Ovary (tissue), 9 donors: Measurements from ENCODE around the gene TMEM221. TPM values are rescaled to one million over a fixed set of nuclear protein-coding genes. Genes with fewer than 3 reads are reported as not detected.
A peak's percentile ranks its signal among the peaks of the same experiment; 100 is the strongest.

Experiments
- DNase-seq, 5 donors: peaks; one replicate each; pipeline ENCODE4 v3.0.0-alpha.2; 2019 to 2020
- H3K27ac ChIP-seq, 2 donors: fragments of 200-600 bp; one replicate each; pipeline versions ENCODE4 v1.5.1 to v1.8.0; 2019 to 2022
- H3K27me3 ChIP-seq: fragments of 200-600 bp; one replicate; pipeline ENCODE4 v1.8.0; 2022
- H3K36me3 ChIP-seq: fragments of 200-600 bp; sonication (generic); one replicate; pipeline ENCODE4 v1.5.1; 2019
- H3K4me1 ChIP-seq: one replicate; pipeline ENCODE4 v1.8.1; 2013; ENCODE audit warnings: mild to moderate bottlenecking, moderate library complexity; ENCODE audit not compliant: insufficient read depth
- H3K4me3 ChIP-seq: fragments of 200-600 bp; sonication (generic); one replicate; pipeline ENCODE4 v1.5.1; 2017
- H3K9me3 ChIP-seq, 2 donors: fragments of 200-600 bp in 1 of 2; sonication (generic) in 1 of 2; one replicate each; pipeline versions ENCODE4 v1.5.1 to v1.8.1; 2013 to 2019; ENCODE audit warnings: mild to moderate bottlenecking in 1 of 2, moderate library complexity in 1 of 2
- CTCF ChIP-seq, 3 donors: fragments of 450-650 bp in 2 of 3; fragments of 200-600 bp in 1 of 3; IDR thresholded peaks; one replicate each; pipeline versions ENCODE4 v1.5.1 to v1.8.0; 2016 to 2022; ENCODE audit warnings: antibody characterized with exemption in 3 of 3, mild to moderate bottlenecking in 1 of 3
- EP300 ChIP-seq: sonication (generic); formaldehyde crosslinking; IDR thresholded peaks from one replicate; pipeline ENCODE4 v1.6.1; 2017; ENCODE audit warnings: antibody characterized with exemption
- POLR2A ChIP-seq: fragments of 450-650 bp; IDR thresholded peaks from one replicate; pipeline ENCODE4 v1.6.1; 2017; ENCODE audit warnings: antibody characterized with exemption, mild to moderate bottlenecking, moderate library complexity
- WGBS, 3 donors: extraction: QIAGEN DNeasy Blood & Tissue Kit in 1 of 3; methylation state at CpG; one replicate each; pipeline versions ENCODE4 v1.1.5 to v1.1.7; 2013 to 2017; 5-methylcytosine and 5-hydroxymethylcytosine counted together
- intact Hi-C, 4 donors: fragments of 100-400 bp; cut with DNase I; formaldehyde crosslinking; loops; one replicate each; pipeline versions ENCODE4 v1.11.0 to v1.15.1; 2022 to 2023
- polyA plus RNA-seq, 2 donors: library from polyadenylated mRNA; stranded (reverse); fragments of 200-250 nt in 1 of 2; fragments of 350-450 nt in 1 of 2; fragmentation: Illumina TruSeq in 1 of 2; extraction: RNeasy Lipid Tissue Mini Kit (QIAGEN cat#74804) in 1 of 2; gene quantifications; one replicate each; pipeline ENCODE4 v1.2.3, GENCODE V29; 2013 to 2014
- total RNA-seq, 7 donors: library from RNA; depleted of rRNA in 2 of 7; stranded (reverse); fragments of >200 nt in 2 of 7; fragmentation: NEBNext Ultra II Directional in 3 of 7; extraction: Animal tissue kit (Norgen Biotek cat#: 25700) in 3 of 7; gene quantifications; one replicate each; pipeline versions ENCODE4 v1.1.0 to v1.2.4, GENCODE V29; 2016 to 2023
- donor health status: DM: no; HTN: no; CAD: no; lungs with moderate emphysema.
- donor health status: DM: no; HTN: no; CAD: no.
- donor health status: Bipolar disorder and iron deficiency.
- donor health status: DM: yes; HTN: yes; CAD: no.
- donor health status: DM: no; HTN: no; CAD: no.
- donor health status: DM: yes; HTN: yes; CAD: no.

TMEM221 gene
- total and polyA plus RNA-seq, 9 donors = 1.4 to 14.1 (median 6.5) TPM

DNA sequence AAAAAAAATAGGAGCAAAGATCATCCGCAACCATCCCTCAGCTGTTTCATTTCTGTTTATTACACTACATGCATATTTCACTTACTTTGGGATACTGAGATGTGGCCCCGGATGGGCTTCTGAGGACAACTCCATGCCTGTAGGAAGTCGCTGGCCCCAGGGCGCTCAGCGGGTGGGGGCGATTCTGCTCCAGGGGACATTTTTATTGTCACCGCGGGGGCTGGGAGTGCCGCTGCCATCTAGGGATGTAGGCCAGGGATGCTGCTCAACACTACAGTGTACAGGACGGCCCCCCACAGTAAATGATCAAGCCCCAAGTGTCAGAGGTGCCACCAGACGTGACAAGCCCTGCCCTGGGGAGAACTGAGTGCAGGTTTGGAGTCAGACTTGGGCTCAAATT is 36.7 kb downstream of the TMEM221 start:
- Histone ChIP-seq H3K36me3 (no peaks in the 10 kb centered on the region), H3K27me3 (no peaks in the 10 kb centered on the region), H3K4me3 (no peak overlapping the region), H3K27ac (peak overlapping the region; percentile 56 to 87), H3K9me3 (no peaks in the 10 kb centered on the region), H3K4me1 (peaks cover 21% of the 10 kb centered on the region)
- peak in 1 of 5 donors; percentile 43 for DNase-seq
- TF ChIP-seq POLR2A = no peak
- no peak for TF ChIP-seq CTCF (IDR thresholded peaks at IDR 0.05)
- no peak for TF ChIP-seq EP300
- WGBS, 3 donors = 83 to 84% (median 83%) methylated on average over 11 of the region's 11 CpGs
- intact Hi-C loops = no loop called here

GRCh38 chr19:17409990-17410389 is 38.5 kb downstream of the TMEM221 start:
- Histone ChIP-seq H3K27me3 (no peaks in the 10 kb centered on the region), H3K9me3 (no peaks in the 10 kb centered on the region), H3K4me3 (no peak overlapping the region), H3K27ac (peak overlapping the region; percentile 72 to 87), H3K4me1 (peaks cover 29% of the 10 kb centered on the region), H3K36me3 (no peaks in the 10 kb centered on the region)
- intact Hi-C loops = no loop called here
- WGBS, 3 donors = 17 to 21% (median 21%) methylated on average over 9 of the region's 9 CpGs
- peak; percentile 74 to 89 (median 84) for DNase-seq
- no peak for TF ChIP-seq CTCF (IDR thresholded peaks at IDR 0.05)
- no peak for TF ChIP-seq POLR2A
- TF ChIP-seq EP300 = no peak

DNA sequence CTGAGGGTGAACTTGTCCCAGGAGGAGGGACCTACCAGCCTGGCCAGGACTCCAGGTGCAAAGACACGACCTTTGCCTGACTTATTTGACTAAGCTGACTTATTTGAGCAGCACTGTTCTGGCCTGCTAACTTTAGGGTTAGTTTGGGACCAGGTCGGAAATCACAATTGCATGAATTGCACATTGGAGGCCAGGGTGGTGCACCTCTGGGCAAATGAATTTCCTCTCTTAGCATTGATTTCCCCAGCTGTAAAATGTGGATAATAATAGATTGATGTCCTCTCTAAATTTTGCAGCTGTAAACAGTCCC is 41.6 kb downstream of the TMEM221 start:
- intact Hi-C loops = no loop called here
- no peak for TF ChIP-seq EP300
- no peak for TF ChIP-seq POLR2A
- no peak for TF ChIP-seq CTCF (IDR thresholded peaks at IDR 0.05)
- 16 to 26% (median 24%) methylated on average over 2 of the region's 2 CpGs for WGBS, 3 donors

GRCh38 chr19:17406046-17406886 is 42.2 kb downstream of the TMEM221 start:
- H3K36me3 ChIP-seq = no peaks in the 10 kb centered on the region
- peak overlapping the region; percentile 78 to 87 for H3K27ac ChIP-seq
- WGBS, 3 donors = 33 to 59% (median 42%) methylated on average over 10 of the region's 10 CpGs

More for the DNA sequence above, 41.6 kb downstream of the TMEM221 start:
- Histone ChIP-seq H3K27ac (peak overlapping the region; percentile 78 to 87), H3K9me3 (no peaks in the 10 kb centered on the region), H3K4me3 (peak overlapping the region; percentile 57), H3K27me3 (no peaks in the 10 kb centered on the region), H3K4me1 (peaks cover 18% of the 10 kb centered on the region), H3K36me3 (no peaks in the 10 kb centered on the region)
- DNase-seq = no peak

More at GRCh38 chr19:17406046-17406886, 42.2 kb downstream of the TMEM221 start:
- no peak for TF ChIP-seq POLR2A
- no peak for TF ChIP-seq EP300
- TF ChIP-seq CTCF (IDR thresholded peaks at IDR 0.05) = no peak
- intact Hi-C loops = no loop called here
- Histone ChIP-seq H3K9me3 (no peaks in the 10 kb centered on the region), H3K4me3 (peak overlapping the region; percentile 57), H3K4me1 (peaks cover 17% of the 10 kb centered on the region), H3K27me3 (no peaks in the 10 kb centered on the region)
- no peak for DNase-seq
